Measurements from ENCODE around the gene CNTFR.

- no peak for TF ChIP-seq EP300 (IDR thresholded peaks at IDR 0.05)
- TF ChIP-seq, protein P1, sequence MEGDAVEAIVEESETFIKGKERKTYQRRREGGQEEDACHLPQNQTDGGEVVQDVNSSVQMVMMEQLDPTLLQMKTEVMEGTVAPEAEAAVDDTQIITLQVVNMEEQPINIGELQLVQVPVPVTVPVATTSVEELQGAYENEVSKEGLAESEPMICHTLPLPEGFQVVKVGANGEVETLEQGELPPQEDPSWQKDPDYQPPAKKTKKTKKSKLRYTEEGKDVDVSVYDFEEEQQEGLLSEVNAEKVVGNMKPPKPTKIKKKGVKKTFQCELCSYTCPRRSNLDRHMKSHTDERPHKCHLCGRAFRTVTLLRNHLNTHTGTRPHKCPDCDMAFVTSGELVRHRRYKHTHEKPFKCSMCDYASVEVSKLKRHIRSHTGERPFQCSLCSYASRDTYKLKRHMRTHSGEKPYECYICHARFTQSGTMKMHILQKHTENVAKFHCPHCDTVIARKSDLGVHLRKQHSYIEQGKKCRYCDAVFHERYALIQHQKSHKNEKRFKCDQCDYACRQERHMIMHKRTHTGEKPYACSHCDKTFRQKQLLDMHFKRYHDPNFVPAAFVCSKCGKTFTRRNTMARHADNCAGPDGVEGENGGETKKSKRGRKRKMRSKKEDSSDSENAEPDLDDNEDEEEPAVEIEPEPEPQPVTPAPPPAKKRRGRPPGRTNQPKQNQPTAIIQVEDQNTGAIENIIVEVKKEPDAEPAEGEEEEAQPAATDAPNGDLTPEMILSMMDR (IDR thresholded peaks at IDR 0.05) = no peak
These were observed 25.6 kb upstream of the CNTFR start for GRCh38 chr9:34615132-34615531.
